SK-N-SH (cell line): ENCODE results near the gene OAF. TPM values are rescaled to one million over a fixed set of nuclear protein-coding genes. Genes with fewer than 3 reads are reported as not detected.
A peak's percentile ranks its signal among the peaks of the same experiment; 100 is the strongest.

Source experiments
- CTCF ChIA-PET: fragments of 300-600, 350-600 bp; formaldehyde crosslinking; extraction: SDS; loops from one replicate; lab custom pipeline; 2021; lab: Yijun Ruan, JAX
- POLR2A ChIA-PET: fragments of 350-600 bp; sonication (Branson Sonifier 250); formaldehyde crosslinking; extraction: SDS; loops from one replicate; lab custom pipeline; 2020; ENCODE audit warnings: antibody characterized with exemption, inconsistent platforms; lab: Yijun Ruan, JAX
- DNase-seq: peaks from one replicate; pipeline ENCODE4 v3.0.0; 2012
- H2AFZ ChIP-seq: fragments of 200-600 bp; sonication (generic); 2 replicates; pipeline ENCODE4 v1.8.1; 2016; ENCODE audit warnings: antibody characterized with exemption, mild to moderate bottlenecking, low read depth
- H3F3A ChIP-seq: fragments of 200-600 bp; sonication (generic); replicated peaks from 2 replicates; pipeline ENCODE3; 2016; ENCODE audit warnings: antibody characterized with exemption, mild to moderate bottlenecking; ENCODE audit not compliant: insufficient read depth
- H3K27ac ChIP-seq, 2 experiments: fragments of 200-500 bp in 1 of 2; fragments of 200-600 bp in 1 of 2; sonication (Bioruptor generic) in 1 of 2; sonication (generic), shearing (Covaris generic) in 1 of 2; 2 replicates each; pipeline versions ENCODE4 v1.5.1 to v1.6.1; 2014 to 2016; ENCODE audit warnings: low read depth in 2 of 2, inconsistent platforms in 1 of 2, low read length in 1 of 2, mild to moderate bottlenecking in 1 of 2, mixed read lengths in 1 of 2
- H3K27me3 ChIP-seq: fragments of 200-600 bp; sonication (generic), shearing (Covaris generic); 2 replicates; pipeline ENCODE4 v1.6.1; 2016; ENCODE audit warnings: mixed run types; ENCODE audit not compliant: insufficient read depth
- H3K36me3 ChIP-seq, 2 experiments: fragments of 200-500 bp in 1 of 2; fragments of 200-600 bp in 1 of 2; sonication (Bioruptor generic) in 1 of 2; sonication (generic) in 1 of 2; replicated peaks in 1 of 2; 2 replicates each; pipeline versions ENCODE3 to v1.5.1; 2014 to 2016; ENCODE audit warnings: low read length in 1 of 2, mild to moderate bottlenecking in 1 of 2; ENCODE audit not compliant: insufficient read depth in 2 of 2, control insufficient read depth in 1 of 2
- H3K4me1 ChIP-seq, 2 experiments: fragments of 200-500 bp in 1 of 2; fragments of 200-600 bp in 1 of 2; sonication (Bioruptor generic) in 1 of 2; sonication (generic), shearing (Covaris generic) in 1 of 2; 2 replicates each; pipeline versions ENCODE4 v1.5.1 to v1.6.1; 2014 to 2016; ENCODE audit warnings: low read depth in 1 of 2, low read length in 1 of 2, mixed run types in 1 of 2; ENCODE audit not compliant: insufficient read depth in 2 of 2, control insufficient read depth in 1 of 2
- H3K4me2 ChIP-seq: fragments of 200-600 bp; sonication (generic), shearing (Covaris generic); 2 replicates; pipeline ENCODE4 v1.6.1; 2017; ENCODE audit warnings: mixed run types
- H3K4me3 ChIP-seq, 2 experiments: fragments of 200-500 bp in 1 of 2; fragments of 200-600 bp in 1 of 2; sonication (Bioruptor generic) in 1 of 2; sonication (generic), shearing (Covaris generic) in 1 of 2; 2 replicates each; pipeline versions ENCODE4 v1.5.1 to v1.8.1; 2014 to 2016; ENCODE audit warnings: low read depth in 2 of 2, inconsistent platforms in 1 of 2, low read length in 1 of 2, mild to moderate bottlenecking in 1 of 2, mixed read lengths in 1 of 2, moderate library complexity in 1 of 2
- H3K79me2 ChIP-seq: fragments of 200-600 bp; sonication (generic); 2 replicates; pipeline ENCODE4 v1.8.1; 2017; ENCODE audit warnings: mild to moderate bottlenecking; ENCODE audit not compliant: insufficient read depth
- H3K9ac ChIP-seq: fragments of 200-600 bp; sonication (generic); 2 replicates; pipeline ENCODE4 v1.6.1; 2017; ENCODE audit warnings: mixed run types
- H3K9me2 ChIP-seq: fragments of 200-600 bp; sonication (generic); 2 replicates; pipeline ENCODE4 v1.6.1; 2017; ENCODE audit warnings: mixed run types
- H3K9me3 ChIP-seq: fragments of 200-600 bp; sonication (generic); 2 replicates; pipeline ENCODE4 v1.6.1; 2017; ENCODE audit warnings: mixed run types, mild to moderate bottlenecking, moderate library complexity
- H4K20me1 ChIP-seq: fragments of 200-600 bp; sonication (generic); 2 replicates; pipeline ENCODE4 v1.6.1; 2017; ENCODE audit warnings: mild to moderate bottlenecking, mixed run types; ENCODE audit not compliant: insufficient read depth
- CTCF ChIP-seq: fragments of 200-600 bp; sonication (generic); IDR thresholded peaks from 2 replicates; pipeline ENCODE4 v1.6.1; 2017; ENCODE audit warnings: antibody characterized with exemption, mild to moderate bottlenecking, moderate library complexity
- EP300 ChIP-seq, 2 experiments: IDR thresholded peaks; 2 replicates each; pipeline versions ENCODE4 v1.4.0 to v1.6.1; 2012; ENCODE audit warnings: borderline replicate concordance in 1 of 2, low read depth in 1 of 2, low read length in 1 of 2
- EZH2phosphoT487 ChIP-seq: fragments of 200-600 bp; sonication (generic); IDR thresholded peaks from 2 replicates; pipeline ENCODE4 v1.6.1; 2017; ENCODE audit warnings: low read depth, mixed run types, mild to moderate bottlenecking, antibody characterized with exemption, moderate library complexity, borderline replicate concordance
- FOSL2 ChIP-seq: IDR thresholded peaks from 2 replicates; pipeline ENCODE4 v1.4.0; 2012; ENCODE audit warnings: low read depth, mild to moderate bottlenecking, moderate library complexity, borderline replicate concordance
- FOXJ3 ChIP-seq: sonication (generic); formaldehyde crosslinking; IDR thresholded peaks from 2 replicates; pipeline ENCODE4 v1.5.1; 2020; ENCODE audit warnings: mild to moderate bottlenecking, missing genetic modification reagents
- GABPA ChIP-seq: IDR thresholded peaks from 2 replicates; pipeline ENCODE4 v1.4.0; 2012; ENCODE audit warnings: low read depth, mild to moderate bottlenecking
- IRF3 ChIP-seq: fragments of 150-350 bp; IDR thresholded peaks from 2 replicates; pipeline ENCODE4 v1.6.1; 2016; ENCODE audit warnings: mild to moderate bottlenecking, low read depth, low read length
- NFIC ChIP-seq: IDR thresholded peaks from 2 replicates; pipeline ENCODE4 v1.4.0; 2012; ENCODE audit warnings: borderline replicate concordance
- POLR2AphosphoS5 ChIP-seq: IDR thresholded peaks from 2 replicates; pipeline ENCODE4 v1.6.1; 2012; ENCODE audit warnings: low read depth, low read length
- RAD21 ChIP-seq: IDR thresholded peaks from 2 replicates; pipeline ENCODE4 v1.6.1; 2012; ENCODE audit warnings: mild to moderate bottlenecking, low read length
- REST ChIP-seq: IDR thresholded peaks from 2 replicates; pipeline ENCODE4 v1.6.1; 2012; ENCODE audit warnings: mild to moderate bottlenecking, low read depth, low read length, moderate library complexity
- TCF12 ChIP-seq: IDR thresholded peaks from 2 replicates; pipeline ENCODE4 v1.4.0; 2012
- WGBS: methylation state at CpG from one replicate; pipeline ENCODE4 v1.1.6; 2017; ENCODE audit warnings: low lambda C conversion rate; 5-methylcytosine and 5-hydroxymethylcytosine counted together
- polyA plus RNA-seq, 3 experiments: library from polyadenylated mRNA; depleted of rRNA; stranded (reverse); fragments of >200 nt; gene quantifications; 2 replicates each; pipeline ENCODE4 v1.2.3, GENCODE V29; 2012

The OAF gene
- polyA plus RNA-seq, 1 of the 3 experiments (the other 2 are of a cell fraction) = 28.0 TPM

- Histone ChIP-seq H3K27me3 (peaks cover 28% of the 10 kb centered on the region), H3F3A (no peaks in the 10 kb centered on the region), H3K4me1 (peaks cover 0 to 6% of the 10 kb centered on the region in 2 experiments; a peak in 1 of 4 replicates), H3K4me3 (0 out of 4 replicates have a peak within 1 kb of the TSS, but pooled peaks of 1 of the 2 experiments have one; percentile 9), H3K9me3 (no peaks in the 10 kb centered on the region), H2AFZ (no peak within 1 kb of the TSS), H3K4me2 (no peak within 1 kb of the TSS), H3K27ac (no peak within 1 kb of the TSS), H3K9me2 (no peaks in the 10 kb centered on the region), H3K79me2 (no peaks in the 10 kb centered on the region), H3K9ac (no peak within 1 kb of the TSS), H3K36me3 (no peaks in the 10 kb centered on the region), H4K20me1 (no peaks in the 10 kb centered on the region)
- WGBS = 38% methylated on average over 28 of the region's 66 CpGs
- peak; percentile 70 for DNase-seq
- CTCF ChIA-PET = interaction anchor here (0.6 to 19.4 kb wide), 9 partner anchors 9 to 1801 kb away, joined by 3 to 622 read pairs (median 3); no protein-coding TSS in a partner anchor
- TF ChIP-seq CTCF (peak; percentile 24; the same call in 1 of the 2 replicates), EZH2phosphoT487 (no peak), IRF3 (no peak), RAD21 (peak; percentile 10; the same call in 1 of the 2 replicates)
- POLR2A ChIA-PET = interaction anchor here (0.6 kb wide), 1 partner anchor 817 kb away, joined by 3 read pairs; no protein-coding TSS in a partner anchor
Measured at GRCh38 chr11:120239713-120240640, 29.1 kb downstream of the OAF start, which contains the start of gene POU2F3. TSS of gene POU2F3 (plus strand) at chr11:120240140. CDS start at chr11:120240344, 204 bp downstream.

GRCh38 chr11:120240866-120241265 lies 30.0 kb downstream of the OAF start:
- Histone ChIP-seq H4K20me1 (no peaks in the 10 kb centered on the region), H3K4me3 (no peak overlapping the region), H3K36me3 (no peaks in the 10 kb centered on the region), H2AFZ (no peak overlapping the region), H3K79me2 (no peaks in the 10 kb centered on the region), H3K27ac (no peak overlapping the region), H3K4me1 (peaks cover 0 to 3% of the 10 kb centered on the region in 2 experiments; a peak in 1 of 4 replicates), H3K9me2 (no peaks in the 10 kb centered on the region), H3K4me2 (no peak overlapping the region), H3K9me3 (no peaks in the 10 kb centered on the region), H3F3A (no peaks in the 10 kb centered on the region), H3K27me3 (peaks cover 31% of the 10 kb centered on the region), H3K9ac (no peak overlapping the region)
- DNase-seq = no peak
- 92% methylated on average over 2 of the region's 2 CpGs for WGBS
- no peak for TF ChIP-seq POLR2AphosphoS5
- no peak for TF ChIP-seq EZH2phosphoT487
- TF ChIP-seq RAD21 = no peak
- no peak for TF ChIP-seq TCF12
- no peak for TF ChIP-seq NFIC
- TF ChIP-seq FOXJ3 (CRISPR knock-in tag) = no peak
- TF ChIP-seq CTCF = no peak
- no peak for TF ChIP-seq REST
- TF ChIP-seq FOSL2 = no peak
- no peak for TF ChIP-seq GABPA
- no peak for TF ChIP-seq EP300 (IDR thresholded peaks at IDR 0.05; ENCODE audit: borderline replicate concordance in 1 of 2, low read depth in 1 of 2, low read length in 1 of 2)
- POLR2A ChIA-PET = no interaction called here
- CTCF ChIA-PET = interaction anchor here (1.7 to 19.4 kb wide), 5 partner anchors 12 to 69 kb away, joined by 5 to 622 read pairs (median 9); no protein-coding TSS in a partner anchor
